Cardiac fibroblast (primary cell): ENCODE results near the gene SOCS3.

Source experiments
- DNase-seq, 2 donors: peaks; one replicate each; pipeline versions ENCODE4 v3.0.0 to v3.0.0-alpha.2; 2010; ENCODE audit warnings: low read depth in 2 of 2
- H3K4me3 ChIP-seq, 2 donors: replicated peaks in 1 of 2; 1 replicate in 1 of 2; 2 replicates in 1 of 2; pipeline ENCODE4 v1.5.1; 2011; ENCODE audit warnings: low read depth in 2 of 2, low read length in 2 of 2, mild to moderate bottlenecking in 2 of 2, moderate library complexity in 1 of 2
- TF ChIP-seq, protein P1 (sequence below): IDR thresholded peaks from one replicate; pipeline ENCODE4 v1.5.1; 2011; ENCODE audit warnings: low read depth, mild to moderate bottlenecking, low read length, inconsistent platforms

SOCS3 gene

GRCh38 chr17:78345791-78346494 is 13.9 kb downstream of the SOCS3 start:
- TF ChIP-seq, protein P1, sequence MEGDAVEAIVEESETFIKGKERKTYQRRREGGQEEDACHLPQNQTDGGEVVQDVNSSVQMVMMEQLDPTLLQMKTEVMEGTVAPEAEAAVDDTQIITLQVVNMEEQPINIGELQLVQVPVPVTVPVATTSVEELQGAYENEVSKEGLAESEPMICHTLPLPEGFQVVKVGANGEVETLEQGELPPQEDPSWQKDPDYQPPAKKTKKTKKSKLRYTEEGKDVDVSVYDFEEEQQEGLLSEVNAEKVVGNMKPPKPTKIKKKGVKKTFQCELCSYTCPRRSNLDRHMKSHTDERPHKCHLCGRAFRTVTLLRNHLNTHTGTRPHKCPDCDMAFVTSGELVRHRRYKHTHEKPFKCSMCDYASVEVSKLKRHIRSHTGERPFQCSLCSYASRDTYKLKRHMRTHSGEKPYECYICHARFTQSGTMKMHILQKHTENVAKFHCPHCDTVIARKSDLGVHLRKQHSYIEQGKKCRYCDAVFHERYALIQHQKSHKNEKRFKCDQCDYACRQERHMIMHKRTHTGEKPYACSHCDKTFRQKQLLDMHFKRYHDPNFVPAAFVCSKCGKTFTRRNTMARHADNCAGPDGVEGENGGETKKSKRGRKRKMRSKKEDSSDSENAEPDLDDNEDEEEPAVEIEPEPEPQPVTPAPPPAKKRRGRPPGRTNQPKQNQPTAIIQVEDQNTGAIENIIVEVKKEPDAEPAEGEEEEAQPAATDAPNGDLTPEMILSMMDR: no peak
- H3K4me3 ChIP-seq: no peak overlapping the region
- no peak for DNase-seq

DNA sequence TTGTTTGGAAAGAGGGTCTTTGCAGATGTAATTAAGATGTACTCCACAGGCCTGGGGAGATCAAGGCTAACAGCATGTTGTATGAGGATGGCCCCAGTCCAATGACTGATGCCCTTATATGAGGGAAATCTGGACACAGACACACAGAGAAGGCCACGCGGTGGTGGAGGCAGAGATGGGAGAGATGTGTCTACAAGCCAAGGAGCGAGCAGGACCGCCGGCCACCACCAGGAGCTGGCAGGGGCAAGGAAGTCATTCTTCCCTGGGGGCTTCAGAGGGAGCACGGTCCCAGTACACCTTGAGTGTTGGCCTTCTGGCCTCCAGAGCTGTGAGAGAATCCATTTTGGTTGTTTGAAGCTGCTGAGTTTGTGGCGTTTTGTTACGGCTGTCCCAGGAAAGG is 14.7 kb downstream of the SOCS3 start:
- TF ChIP-seq, protein P1: no peak
- H3K4me3 ChIP-seq: no peak overlapping the region
- no peak for DNase-seq

- no peak for DNase-seq
- no peak overlapping the region for H3K4me3 ChIP-seq
Measured at GRCh38 chr17:78344666-78345065, 15.2 kb downstream of the SOCS3 start.

GRCh38 chr17:78343543-78344201 is 16.2 kb downstream of the SOCS3 start:
- no peak overlapping the region for H3K4me3 ChIP-seq
- DNase-seq: no peak
- TF ChIP-seq, protein P1: no peak

More at GRCh38 chr17:78344666-78345065, 15.2 kb downstream of the SOCS3 start:
- TF ChIP-seq, protein P1: no peak

DNA sequence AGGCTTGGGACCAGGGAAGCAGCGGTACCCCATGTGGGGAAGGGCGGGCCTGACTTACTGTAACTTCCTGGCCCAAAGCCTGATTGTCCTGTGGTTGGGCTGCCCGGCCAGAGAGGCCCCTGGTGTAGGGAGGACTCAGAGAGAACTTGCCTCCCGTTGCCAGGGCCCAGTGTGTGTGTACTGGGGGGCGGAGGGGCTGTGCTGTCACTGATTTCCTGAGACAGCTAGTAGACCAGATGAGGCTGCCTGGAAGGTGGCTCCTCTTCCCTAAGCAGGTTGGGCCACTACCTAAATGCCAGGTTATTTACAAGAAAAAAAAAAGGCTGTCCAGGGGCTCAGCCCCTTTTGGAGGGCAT is 16.7 kb downstream of the SOCS3 start:
- peak; percentile 93 to 96 for DNase-seq
- no peak overlapping the region for H3K4me3 ChIP-seq
- TF ChIP-seq, protein P1: no peak

DNA sequence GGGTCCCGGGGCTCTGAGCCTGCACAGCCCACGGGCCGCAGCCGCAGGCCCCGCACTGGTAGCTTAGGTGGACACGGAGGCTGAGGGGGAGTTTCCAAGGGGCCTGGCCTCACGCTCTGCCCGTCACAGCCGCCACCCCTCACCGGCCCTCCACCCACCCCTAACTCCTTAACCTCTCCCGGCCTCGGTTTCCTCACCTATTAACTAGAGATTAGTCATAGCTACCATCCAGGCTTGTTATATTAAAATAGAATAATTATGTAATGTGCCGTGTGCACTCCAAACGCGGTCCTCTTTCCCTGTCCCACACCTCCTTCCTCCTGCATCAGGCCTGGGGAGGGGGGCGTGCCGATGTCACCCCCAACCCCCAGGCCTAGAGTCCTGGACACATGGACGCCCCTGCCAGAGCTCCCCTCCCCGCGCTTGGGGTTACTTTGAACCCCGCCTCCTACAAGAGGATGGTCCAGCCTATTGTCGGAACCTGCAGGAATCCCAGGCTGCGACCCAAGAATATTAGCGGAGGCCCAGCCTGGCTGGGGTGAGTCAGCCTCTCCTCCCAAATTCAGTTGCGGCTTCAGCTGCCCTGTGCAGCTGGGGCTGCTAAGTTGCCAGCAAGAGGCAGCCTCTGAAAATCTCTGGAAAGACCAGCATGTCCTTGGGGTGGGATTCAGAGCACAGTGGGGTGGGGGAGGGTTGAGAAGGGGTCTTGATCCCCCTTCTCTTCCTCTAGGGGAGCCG is 17.3 kb downstream of the SOCS3 start:
- TF ChIP-seq, protein P1: no peak
- peak overlapping the region; percentile 22 to 41 for H3K4me3 ChIP-seq
- DNase-seq: peak; percentile 93 to 94
